Esophagus muscularis mucosa (tissue), 3 donors: ENCODE results near the gene POLG.

Experiments used
- POLR2AphosphoS5 ChIP-seq, 2 donors: sonication (generic); formaldehyde crosslinking; IDR thresholded peaks; one replicate each; pipeline ENCODE4 v1.6.1; 2017; ENCODE audit warnings: antibody characterized with exemption in 2 of 2
- TF ChIP-seq, protein P1 (sequence below), 3 experiments: fragments of 200-600 bp in 2 of 3; fragments of 450-650 bp in 1 of 3; sonication (generic) in 2 of 3; IDR thresholded peaks; one replicate each; pipeline ENCODE4 v1.5.1; 2017 to 2019; ENCODE audit warnings: antibody characterized with exemption in 3 of 3, mild to moderate bottlenecking in 2 of 3, moderate library complexity in 1 of 3

DNA sequence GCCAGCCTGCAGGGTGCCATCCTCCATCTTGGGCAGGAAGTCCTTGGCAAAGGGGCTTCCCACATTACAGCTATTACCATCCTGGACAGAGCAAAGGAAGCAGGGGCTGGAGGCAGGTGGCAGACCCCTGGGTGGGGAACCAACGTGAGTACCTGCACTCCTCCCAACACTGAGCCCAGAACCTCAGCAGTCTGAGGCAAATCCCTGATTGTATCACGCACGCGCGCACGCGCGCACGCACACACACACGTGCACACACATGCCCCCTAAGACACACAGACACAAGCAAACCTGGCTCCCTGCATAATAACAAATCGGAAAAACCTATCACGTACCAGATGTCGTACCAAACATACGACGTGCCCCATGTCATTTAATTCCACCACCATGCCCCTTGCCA is 11.8 kb downstream of the POLG start:
- TF ChIP-seq, protein P1, sequence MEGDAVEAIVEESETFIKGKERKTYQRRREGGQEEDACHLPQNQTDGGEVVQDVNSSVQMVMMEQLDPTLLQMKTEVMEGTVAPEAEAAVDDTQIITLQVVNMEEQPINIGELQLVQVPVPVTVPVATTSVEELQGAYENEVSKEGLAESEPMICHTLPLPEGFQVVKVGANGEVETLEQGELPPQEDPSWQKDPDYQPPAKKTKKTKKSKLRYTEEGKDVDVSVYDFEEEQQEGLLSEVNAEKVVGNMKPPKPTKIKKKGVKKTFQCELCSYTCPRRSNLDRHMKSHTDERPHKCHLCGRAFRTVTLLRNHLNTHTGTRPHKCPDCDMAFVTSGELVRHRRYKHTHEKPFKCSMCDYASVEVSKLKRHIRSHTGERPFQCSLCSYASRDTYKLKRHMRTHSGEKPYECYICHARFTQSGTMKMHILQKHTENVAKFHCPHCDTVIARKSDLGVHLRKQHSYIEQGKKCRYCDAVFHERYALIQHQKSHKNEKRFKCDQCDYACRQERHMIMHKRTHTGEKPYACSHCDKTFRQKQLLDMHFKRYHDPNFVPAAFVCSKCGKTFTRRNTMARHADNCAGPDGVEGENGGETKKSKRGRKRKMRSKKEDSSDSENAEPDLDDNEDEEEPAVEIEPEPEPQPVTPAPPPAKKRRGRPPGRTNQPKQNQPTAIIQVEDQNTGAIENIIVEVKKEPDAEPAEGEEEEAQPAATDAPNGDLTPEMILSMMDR (IDR thresholded peaks at IDR 0.05), result no peak
- no peak for TF ChIP-seq POLR2AphosphoS5 (IDR thresholded peaks at IDR 0.05)
